Adrenal gland (tissue), 12 donors: ENCODE measurements around the gene PNMT. TPM values are rescaled to one million over a fixed set of nuclear protein-coding genes. Genes with fewer than 3 reads are reported as not detected.
A peak's percentile ranks its signal among the peaks of the same experiment; 100 is the strongest.

Experiments used
- DNase-seq, 7 donors: peaks; one replicate each; pipeline ENCODE4 v3.0.0-alpha.2; 2019 to 2020
- H3K27ac ChIP-seq, 5 donors: fragments of 200-600 bp; sonication (generic) in 4 of 5; 1 replicate in 3 of 5; 2 replicates in 2 of 5; pipeline versions ENCODE4 v1.5.1 to v1.8.0; 2016 to 2020; ENCODE audit warnings: mild to moderate bottlenecking in 1 of 5
- H3K27me3 ChIP-seq: fragments of 200-600 bp; 2 replicates; pipeline ENCODE4 v1.8.0; 2021
- H3K36me3 ChIP-seq, 2 donors: fragments of 200-600 bp; replicated peaks in 1 of 2; 1 replicate in 1 of 2; 2 replicates in 1 of 2; pipeline versions ENCODE4 v1.5.1 to v1.8.0; 2018 to 2022
- H3K4me1 ChIP-seq, 2 donors: fragments of 200-600 bp; replicated peaks in 1 of 2; 1 replicate in 1 of 2; 2 replicates in 1 of 2; pipeline versions ENCODE4 v1.5.1 to v1.8.0; 2018 to 2021
- H3K4me3 ChIP-seq, 4 donors: fragments of 200-600 bp; sonication (generic) in 3 of 4; one replicate each; pipeline ENCODE4 v1.5.1; 2016 to 2018
- H3K9me3 ChIP-seq, 3 donors: fragments of 200-600 bp; sonication (generic) in 1 of 3; replicated peaks in 1 of 3; 1 replicate in 2 of 3; 2 replicates in 1 of 3; pipeline versions ENCODE4 v1.5.1 to v1.8.0; 2016 to 2021
- POLR2A ChIP-seq, 2 donors: fragments of 450-650 bp; IDR thresholded peaks; one replicate each; pipeline ENCODE4 v1.6.1; 2017; ENCODE audit warnings: antibody characterized with exemption in 2 of 2, mild to moderate bottlenecking in 2 of 2, moderate library complexity in 1 of 2
- WGBS, 4 donors: extraction: QIAGEN DNeasy Blood & Tissue Kit in 2 of 4; methylation state at CpG; one replicate each; pipeline versions ENCODE4 v1.1.5 to v1.1.7; 2013 to 2017; 5-methylcytosine and 5-hydroxymethylcytosine counted together
- intact Hi-C, 2 donors: fragments of 100-400 bp; cut with DNase I; formaldehyde crosslinking; loops; one replicate each; pipeline versions ENCODE4 v1.14.1 to v1.15.0; 2022 to 2023
- polyA plus RNA-seq, 3 donors: library from polyadenylated mRNA; stranded (reverse); fragments of 200-250 nt in 2 of 3; fragments of 350-450 nt in 1 of 3; fragmentation: Illumina TruSeq in 1 of 3; extraction: RNeasy Lipid Tissue Mini Kit (QIAGEN cat#74804) in 1 of 3; gene quantifications; one replicate each; pipeline ENCODE4 v1.2.3, GENCODE V29; 2013 to 2014
- total RNA-seq, 9 donors: library from RNA; depleted of rRNA in 4 of 9; stranded (reverse); fragments of >200 nt in 4 of 9; fragments of 120-200 nt in 1 of 9; fragmentation: NEBNext Ultra II Directional in 1 of 9; extraction: Animal tissue kit (Norgen Biotek cat#: 25700) in 1 of 9; gene quantifications; one replicate each; pipeline versions ENCODE4 v1.1.0 to v1.2.4, GENCODE V29; 2013 to 2023
- TF ChIP-seq, protein P1 (sequence below), 6 experiments: fragments of 450-650 bp in 4 of 6; fragments of 200-600 bp in 2 of 6; sonication (generic) in 1 of 6; IDR thresholded peaks; 1 replicate in 5 of 6; 2 replicates in 1 of 6; pipeline versions ENCODE4 v1.5.1 to v1.8.0; 2016 to 2021; ENCODE audit warnings: antibody characterized with exemption in 6 of 6, mild to moderate bottlenecking in 2 of 6, moderate library complexity in 1 of 6
- donor health status: healthy with polysubstance abuse.
- donor health status: Bipolar disorder and iron deficiency.
- donor health status: DM: yes; HTN: yes; CAD: no.
- donor health status: DM: no; HTN: no; CAD: no.
- donor health status: DM: no; HTN: no; CAD: no.
- donor health status: DM: yes; HTN: yes; CAD: no.

The PNMT gene
- total and polyA plus RNA-seq, 12 donors, result 0.47 to 593 (median 121) TPM; not detected in 1

DNA sequence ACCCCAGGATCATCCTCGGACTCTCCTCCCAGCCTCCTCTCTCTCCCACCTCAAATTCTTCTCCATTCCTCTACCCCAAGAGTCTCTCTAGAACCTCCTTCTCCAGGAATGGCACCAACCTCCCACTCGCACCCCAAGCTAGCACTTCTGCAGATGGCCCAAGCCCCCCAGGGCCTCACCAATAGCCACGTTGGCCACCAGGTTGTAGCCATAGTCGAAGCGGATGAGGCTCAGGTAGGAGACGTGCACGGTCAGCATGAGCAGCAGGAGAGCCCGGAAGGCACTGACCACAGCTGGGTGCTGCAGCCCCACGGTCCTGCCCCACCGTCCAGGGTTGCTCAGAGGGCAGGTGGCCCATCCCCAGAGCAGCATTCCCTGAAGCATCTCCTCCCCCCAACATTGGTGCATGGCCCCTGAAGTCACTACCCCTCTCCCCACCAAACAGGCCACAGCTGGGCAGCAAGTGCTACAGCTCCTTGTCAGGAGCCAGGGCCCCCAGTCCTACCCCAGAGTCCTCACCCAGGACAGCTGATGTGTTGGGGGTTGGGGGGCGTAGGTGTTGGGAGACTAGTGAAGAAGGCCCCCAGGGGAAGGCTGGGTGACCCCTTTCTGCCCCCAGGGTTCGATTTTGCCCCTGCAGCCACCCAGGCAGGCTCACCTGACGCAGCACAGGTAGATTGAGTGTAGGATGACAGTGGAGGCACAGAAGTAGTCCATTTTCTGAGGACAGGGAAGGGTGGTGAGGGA, 5.3 kb downstream of the PNMT start:
- Histone ChIP-seq H3K27me3 (peaks cover 23% of the 10 kb centered on the region), H3K27ac (no peak overlapping the region), H3K4me1 (peaks cover 2 to 6% of the 10 kb centered on the region in 2 donors), H3K4me3 (no peak overlapping the region), H3K36me3 (no peaks in the 10 kb centered on the region), H3K9me3 (no peaks in the 10 kb centered on the region)
- 59 to 84% (median 74%) methylated on average over 6 to 13 of the region's 13 CpGs for WGBS, 4 donors
- intact Hi-C loops, result no loop called here
- DNase-seq, result peak in 1 of 7 donors; percentile 63
- TF ChIP-seq, protein P1, sequence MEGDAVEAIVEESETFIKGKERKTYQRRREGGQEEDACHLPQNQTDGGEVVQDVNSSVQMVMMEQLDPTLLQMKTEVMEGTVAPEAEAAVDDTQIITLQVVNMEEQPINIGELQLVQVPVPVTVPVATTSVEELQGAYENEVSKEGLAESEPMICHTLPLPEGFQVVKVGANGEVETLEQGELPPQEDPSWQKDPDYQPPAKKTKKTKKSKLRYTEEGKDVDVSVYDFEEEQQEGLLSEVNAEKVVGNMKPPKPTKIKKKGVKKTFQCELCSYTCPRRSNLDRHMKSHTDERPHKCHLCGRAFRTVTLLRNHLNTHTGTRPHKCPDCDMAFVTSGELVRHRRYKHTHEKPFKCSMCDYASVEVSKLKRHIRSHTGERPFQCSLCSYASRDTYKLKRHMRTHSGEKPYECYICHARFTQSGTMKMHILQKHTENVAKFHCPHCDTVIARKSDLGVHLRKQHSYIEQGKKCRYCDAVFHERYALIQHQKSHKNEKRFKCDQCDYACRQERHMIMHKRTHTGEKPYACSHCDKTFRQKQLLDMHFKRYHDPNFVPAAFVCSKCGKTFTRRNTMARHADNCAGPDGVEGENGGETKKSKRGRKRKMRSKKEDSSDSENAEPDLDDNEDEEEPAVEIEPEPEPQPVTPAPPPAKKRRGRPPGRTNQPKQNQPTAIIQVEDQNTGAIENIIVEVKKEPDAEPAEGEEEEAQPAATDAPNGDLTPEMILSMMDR (IDR thresholded peaks at IDR 0.05), result no peak
- TF ChIP-seq POLR2A (IDR thresholded peaks at IDR 0.05), result no peak

DNA sequence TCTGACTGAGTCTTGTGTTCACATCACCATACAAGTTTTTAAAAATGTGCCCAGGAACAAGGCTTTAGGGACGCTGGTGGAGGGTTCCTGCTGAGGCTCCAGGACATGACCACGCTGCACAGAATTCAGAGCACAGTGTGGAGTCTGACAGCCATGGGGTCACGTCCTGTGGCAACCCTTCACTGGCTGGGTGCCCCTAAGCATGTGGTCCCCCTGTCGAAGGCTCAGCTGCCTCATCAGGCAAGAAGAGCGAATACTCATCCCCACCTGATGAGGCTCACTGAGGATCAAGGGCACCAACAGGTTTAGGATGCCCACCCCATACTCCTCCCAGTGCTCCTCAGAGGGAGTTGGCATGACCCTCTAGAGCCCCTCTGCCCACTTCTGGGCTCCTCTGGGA, 5.9 kb downstream of the PNMT start:
- peaks cover 18% of the 10 kb centered on the region for H3K27me3 ChIP-seq
- H3K27ac ChIP-seq, result no peak overlapping the region
- H3K4me3 ChIP-seq, result no peak overlapping the region
- peaks cover 0 to 5% of the 10 kb centered on the region in 2 donors for H3K4me1 ChIP-seq
- intact Hi-C loops, result no loop called here
- TF ChIP-seq POLR2A (IDR thresholded peaks at IDR 0.05), result no peak
- TF ChIP-seq, protein P1 (IDR thresholded peaks at IDR 0.05), result no peak
- no peaks in the 10 kb centered on the region for H3K9me3 ChIP-seq
- peak in 1 of 7 donors; percentile 57 for DNase-seq
- WGBS, 4 donors, result 82 to 94% (median 87%) methylated on average over 5 of the region's 5 CpGs
- no peaks in the 10 kb centered on the region for H3K36me3 ChIP-seq

DNA sequence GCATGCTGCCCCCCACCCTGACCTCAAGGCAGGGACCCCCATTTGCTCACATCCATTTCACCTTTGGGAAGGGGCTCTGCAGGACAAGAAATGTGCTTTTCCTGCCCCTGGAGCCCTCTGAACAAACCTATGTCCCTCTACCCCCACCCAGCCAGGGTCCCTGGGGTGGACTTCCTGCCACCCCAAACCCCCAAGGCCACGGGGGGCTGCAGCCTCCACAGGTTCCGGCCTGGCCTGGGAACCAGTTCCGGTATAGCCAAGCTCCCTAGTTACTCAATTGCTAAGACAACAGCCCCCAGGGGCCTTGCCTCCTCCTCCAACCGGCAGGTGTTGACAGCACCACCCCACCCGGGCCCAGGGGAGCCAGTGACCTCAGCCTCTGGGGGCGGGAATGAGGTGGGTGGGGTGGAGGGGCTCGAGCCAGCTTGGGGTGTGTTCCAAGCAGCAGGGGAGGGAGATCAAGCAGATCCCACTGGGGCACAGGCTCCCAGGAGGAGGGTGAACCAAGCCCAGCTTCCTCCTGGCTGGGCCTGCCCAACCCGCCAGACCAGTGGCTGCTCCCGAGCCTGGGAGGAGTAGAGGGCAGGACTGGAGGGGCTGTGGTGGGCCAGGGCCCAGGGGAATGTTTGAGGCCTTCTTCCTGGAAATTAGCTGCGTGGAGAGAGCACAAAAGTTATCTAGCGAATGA, 6.6 kb downstream of the PNMT start:
- WGBS, 4 donors, result 57 to 64% (median 57%) methylated on average over 3 to 11 of the region's 11 CpGs
- Histone ChIP-seq H3K9me3 (no peaks in the 10 kb centered on the region), H3K36me3 (no peaks in the 10 kb centered on the region), H3K27ac (no peak overlapping the region), H3K27me3 (peaks cover 13% of the 10 kb centered on the region), H3K4me3 (no peak overlapping the region), H3K4me1 (peaks cover 0 to 5% of the 10 kb centered on the region in 2 donors)
- peak in 2 of 7 donors; percentile 16 to 67 for DNase-seq
- no peak for TF ChIP-seq POLR2A (IDR thresholded peaks at IDR 0.05)
- TF ChIP-seq, protein P1 (IDR thresholded peaks at IDR 0.05), result no peak
- intact Hi-C loops, result no loop called here

DNA sequence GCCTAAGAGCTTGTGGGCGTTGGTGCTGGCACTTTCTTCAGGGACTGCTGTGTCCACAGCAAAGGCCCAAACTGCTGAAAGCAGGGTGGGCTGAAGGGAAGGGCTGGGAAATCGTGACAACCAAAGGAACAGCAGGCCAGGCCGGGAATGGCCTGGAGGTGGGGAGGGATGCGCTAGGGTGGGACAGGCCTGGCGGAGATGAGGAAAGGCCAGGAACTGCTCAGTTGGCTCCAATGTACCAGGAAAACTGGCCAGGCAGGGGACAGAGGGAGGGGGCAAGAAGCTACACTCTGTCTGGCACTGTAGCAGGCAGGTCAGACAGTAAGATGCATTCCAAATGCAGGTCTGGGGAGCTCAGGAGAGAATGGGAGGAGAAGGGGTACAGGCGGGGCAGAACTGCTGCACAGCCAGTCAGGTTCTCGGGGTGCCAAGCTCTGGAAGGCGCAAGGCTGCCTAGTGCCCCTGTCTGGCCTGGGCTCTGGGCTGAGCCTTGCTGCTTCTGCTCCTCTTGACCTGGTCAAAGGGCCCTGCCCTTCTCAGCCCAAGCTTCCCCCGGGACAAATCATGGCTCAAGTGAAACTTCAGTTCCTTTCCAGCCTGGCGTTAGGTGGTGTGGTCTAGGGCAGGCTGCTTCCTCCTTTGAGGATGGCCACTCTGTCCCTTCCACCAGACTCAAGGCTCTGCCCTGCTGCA, 7.3 kb downstream of the PNMT start:
- no peak for TF ChIP-seq POLR2A (IDR thresholded peaks at IDR 0.05)
- TF ChIP-seq, protein P1 (IDR thresholded peaks at IDR 0.05), result no peak
- Histone ChIP-seq H3K27me3 (peaks cover 9% of the 10 kb centered on the region), H3K36me3 (no peaks in the 10 kb centered on the region), H3K4me1 (peaks cover 0 to 5% of the 10 kb centered on the region in 2 donors), H3K9me3 (no peaks in the 10 kb centered on the region), H3K27ac (peak overlapping the region in 2 of 5 donors; percentile 12 to 29), H3K4me3 (no peak overlapping the region)
- DNase-seq, result no peak
- 81 to 90% (median 83%) methylated on average over 8 to 10 of the region's 10 CpGs for WGBS, 4 donors
- intact Hi-C loops, result no loop called here
